HG02798 (cell line): ENCODE measurements around the gene BTBD18.

Source experiments
- ATAC-seq: cut with Tn5 transposase; IDR thresholded peaks from one replicate; pipeline ENCODE4 v1.9.1; 2021; ENCODE audit warnings: mild to moderate bottlenecking; ENCODE audit not compliant: unreplicated experiment, poor library complexity

BTBD18 gene, protein sequence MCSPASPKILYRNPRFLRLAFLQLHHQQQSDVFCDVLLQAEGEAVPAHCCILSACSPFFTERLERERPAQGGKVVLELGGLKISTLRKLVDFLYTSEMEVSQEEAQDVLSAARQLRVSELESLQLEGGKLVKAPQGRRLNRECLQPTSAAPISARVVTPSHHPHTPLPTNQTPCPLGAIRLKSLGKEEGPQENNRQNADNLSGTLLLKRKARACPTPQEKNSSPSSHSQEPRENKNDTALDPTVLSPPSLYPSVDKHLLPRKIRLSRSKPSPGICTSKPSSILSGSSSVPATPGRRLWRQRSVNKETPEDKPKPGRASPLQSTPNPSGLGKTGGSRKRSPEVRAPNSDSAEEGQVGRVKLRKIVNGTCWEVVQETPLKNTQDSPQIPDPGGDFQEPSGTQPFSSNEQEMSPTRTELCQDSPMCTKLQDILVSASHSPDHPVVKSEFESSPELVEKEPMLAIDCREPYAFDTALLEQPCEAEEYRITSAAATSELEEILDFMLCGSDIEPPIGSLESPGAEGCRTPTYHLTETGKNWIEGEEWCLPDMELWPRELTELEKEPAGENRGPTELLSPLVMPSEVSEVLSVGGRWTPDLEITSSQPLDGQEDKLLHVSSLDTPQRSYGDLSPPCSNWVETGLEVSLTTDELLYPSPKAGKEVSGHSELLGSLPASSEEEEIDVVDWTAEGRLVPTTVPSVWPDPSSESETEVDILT

GRCh38 chr11:57751676-57752253 is at the start of gene BTBD18:
TSS of gene BTBD18 (minus strand) at chr11:57751819. CDS start at chr11:57751188, 631 bp downstream.
- peak; percentile 46 for ATAC-seq

DNA sequence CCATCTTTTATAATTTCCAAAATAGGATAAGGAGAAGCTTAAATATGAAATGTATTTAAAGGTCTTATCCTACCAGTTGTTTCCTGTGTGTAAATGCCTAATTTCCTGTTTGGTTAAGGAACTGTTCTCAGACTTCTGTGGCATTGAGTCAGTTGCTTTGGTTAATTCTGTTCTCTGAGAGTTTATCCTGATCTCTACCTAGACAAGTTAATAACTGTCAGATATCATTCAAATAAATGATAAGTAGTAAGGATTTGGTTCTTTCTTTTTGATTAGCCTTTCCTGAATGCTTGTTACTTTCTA is 49.5 kb upstream of the BTBD18 start:
- no peak for ATAC-seq

GRCh38 chr11:57800444-57801182 is 49.0 kb upstream of the BTBD18 start:
- peak; percentile 87 for ATAC-seq

DNA sequence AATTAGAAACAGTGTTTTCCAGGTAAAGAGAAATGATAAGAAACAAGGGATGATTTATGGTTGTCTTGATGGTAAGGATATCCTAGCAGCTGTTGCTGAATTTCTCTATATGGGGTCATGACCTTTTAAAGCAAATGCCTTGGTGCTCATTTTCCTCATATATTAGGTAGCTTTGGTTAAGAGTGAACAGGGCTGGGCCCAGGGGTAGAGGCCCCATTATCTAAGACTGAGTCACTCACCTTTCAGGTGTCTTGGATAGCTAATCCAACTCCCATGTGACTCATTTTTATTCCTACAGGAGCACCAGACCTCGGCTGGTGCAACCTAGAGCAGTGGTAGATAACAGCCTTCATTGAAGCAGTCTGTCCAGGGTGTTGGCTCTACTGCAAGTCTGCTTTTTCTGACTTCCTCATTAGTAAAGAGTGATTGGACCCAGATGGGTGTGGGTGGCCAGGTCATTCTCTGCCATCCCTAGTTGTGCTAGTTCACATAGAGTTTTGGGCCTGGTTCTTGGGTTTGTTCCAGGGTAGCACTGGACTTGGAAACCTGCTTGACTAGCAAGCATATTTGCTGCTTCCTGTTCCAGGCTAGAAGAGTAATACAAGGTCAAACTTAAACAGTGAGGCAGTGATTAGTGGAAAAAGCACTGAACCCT is 47.4 kb upstream of the BTBD18 start:
- ATAC-seq: no peak

GRCh38 chr11:57793351-57794115 is 41.9 kb upstream of the BTBD18 start:
- no peak for ATAC-seq

- ATAC-seq: no peak
Measured at GRCh38 chr11:57792870-57793269, 41.3 kb upstream of the BTBD18 start.

DNA sequence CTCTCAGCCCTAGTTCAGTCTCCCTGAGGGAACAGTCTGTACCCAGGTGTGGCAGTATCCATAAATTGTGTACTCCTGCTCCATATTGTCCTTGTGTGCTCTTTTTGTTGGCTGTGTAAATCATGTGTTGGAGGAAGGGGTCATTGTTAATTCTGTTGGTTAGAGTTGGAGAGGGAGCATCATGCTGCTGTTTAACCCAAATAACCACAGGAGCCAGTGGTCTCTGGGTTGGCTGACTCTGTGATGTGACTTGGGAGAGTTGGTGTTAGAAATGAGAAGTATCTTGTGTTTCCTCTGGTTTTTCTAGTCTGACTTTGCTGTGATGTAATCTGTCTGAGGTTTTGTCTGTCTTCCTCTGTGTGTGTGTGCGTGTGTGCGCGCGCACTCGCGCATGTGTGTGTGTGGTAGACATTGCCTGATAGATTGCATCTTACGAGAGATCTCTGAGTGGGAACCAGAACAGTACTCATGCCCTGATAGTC is 40.5 kb upstream of the BTBD18 start:
- ATAC-seq: peak; percentile 84

DNA sequence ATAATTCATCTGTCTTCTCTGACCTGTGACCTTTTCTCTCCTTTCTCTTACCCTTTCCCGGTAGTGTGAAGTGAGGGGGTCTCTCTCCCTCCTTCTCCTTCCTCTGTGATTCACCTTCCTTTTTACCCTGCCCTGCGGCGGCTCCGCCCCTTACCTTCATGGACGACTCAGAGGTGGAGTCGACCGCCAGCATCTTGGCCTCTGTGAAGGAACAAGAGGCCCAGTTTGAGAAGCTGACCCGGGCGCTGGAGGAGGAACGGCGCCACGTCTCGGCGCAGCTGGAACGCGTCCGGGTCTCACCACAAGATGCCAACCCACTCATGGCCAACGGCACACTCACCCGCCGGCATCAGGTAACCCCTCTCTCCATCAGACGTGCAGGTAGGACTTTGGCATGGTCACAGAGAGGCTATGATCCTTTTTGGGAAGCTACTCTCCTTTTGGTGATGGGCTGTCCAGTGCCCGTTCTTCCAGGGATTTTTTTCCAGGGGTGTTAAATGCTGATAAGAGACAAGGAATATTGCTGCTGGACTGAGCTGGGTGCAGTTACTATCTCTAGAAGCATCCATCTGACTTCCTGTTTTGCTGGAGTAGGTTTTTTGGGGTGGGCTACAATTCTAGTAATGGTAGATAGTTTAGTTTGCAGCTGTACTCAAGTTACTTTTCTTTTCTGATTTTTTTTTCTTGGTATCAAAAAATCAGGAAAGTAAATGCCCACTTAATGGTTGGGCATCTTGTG is 39.9 kb upstream of the BTBD18 start:
- ATAC-seq: no peak

DNA sequence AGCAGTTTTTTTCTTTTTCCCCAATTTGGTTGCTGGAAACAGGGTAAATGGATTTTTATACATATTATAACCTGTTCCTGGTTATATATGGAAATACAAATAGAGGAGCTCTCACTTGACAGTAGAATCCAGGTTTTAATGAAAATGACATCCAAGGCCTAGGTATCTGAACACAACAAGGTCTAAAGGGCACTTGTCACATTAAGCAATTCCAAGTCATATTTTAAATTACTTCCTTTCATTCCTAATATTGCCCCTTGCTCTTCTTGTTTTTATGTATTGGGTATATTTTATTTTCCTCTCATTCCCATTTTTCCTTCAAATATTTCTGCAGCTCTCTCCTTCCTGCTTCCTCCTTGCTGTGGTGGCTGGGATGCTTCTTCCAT is 37.1 kb upstream of the BTBD18 start:
- ATAC-seq: no peak

GRCh38 chr11:57787920-57788702 is 36.5 kb upstream of the BTBD18 start:
- peak; percentile 58 for ATAC-seq

GRCh38 chr11:57787006-57787604 is 35.5 kb upstream of the BTBD18 start:
- ATAC-seq: no peak

DNA sequence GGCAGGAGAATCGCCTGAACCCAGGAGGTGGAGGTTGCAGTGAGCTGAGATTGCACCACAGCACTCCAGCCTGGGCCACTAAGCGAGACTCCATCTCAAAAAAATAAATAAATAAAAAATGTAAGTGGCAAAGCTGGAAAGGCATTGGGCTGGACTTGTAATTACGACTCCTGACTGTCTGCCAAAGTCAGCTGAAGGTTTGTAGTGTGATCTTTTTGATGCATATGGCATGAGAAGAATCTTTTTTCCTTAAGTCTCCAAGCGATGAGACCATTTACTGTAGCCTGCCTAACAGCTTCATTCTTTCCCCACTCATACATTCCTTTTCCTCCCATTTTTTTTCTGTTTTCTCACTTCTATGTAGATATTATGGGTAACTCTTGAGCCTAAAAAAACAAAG is 34.8 kb upstream of the BTBD18 start:
- no peak for ATAC-seq

- no peak for ATAC-seq
Measured at GRCh38 chr11:57785072-57785471, 33.5 kb upstream of the BTBD18 start.

DNA sequence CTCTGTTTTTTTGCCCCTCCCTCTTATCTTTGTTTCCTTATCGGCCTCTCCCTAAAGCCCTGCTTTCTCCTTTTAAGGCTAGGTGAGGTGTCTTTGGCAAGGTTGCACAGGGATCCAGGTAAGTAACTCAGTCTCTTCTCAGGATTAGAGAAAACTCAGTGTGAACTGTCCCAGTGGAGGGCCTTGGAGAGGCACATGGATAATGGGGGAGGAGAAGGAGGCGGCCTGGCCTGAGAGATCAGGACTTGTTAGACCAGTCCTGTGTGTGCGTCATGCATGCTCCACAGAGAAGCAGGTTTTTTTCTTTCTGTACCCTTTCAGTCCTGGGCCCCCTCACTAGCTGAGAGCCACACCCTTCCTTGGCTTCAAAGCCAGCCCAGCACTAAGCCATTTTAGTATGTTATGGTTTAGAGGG is 29.9 kb upstream of the BTBD18 start:
- ATAC-seq: no peak

DNA sequence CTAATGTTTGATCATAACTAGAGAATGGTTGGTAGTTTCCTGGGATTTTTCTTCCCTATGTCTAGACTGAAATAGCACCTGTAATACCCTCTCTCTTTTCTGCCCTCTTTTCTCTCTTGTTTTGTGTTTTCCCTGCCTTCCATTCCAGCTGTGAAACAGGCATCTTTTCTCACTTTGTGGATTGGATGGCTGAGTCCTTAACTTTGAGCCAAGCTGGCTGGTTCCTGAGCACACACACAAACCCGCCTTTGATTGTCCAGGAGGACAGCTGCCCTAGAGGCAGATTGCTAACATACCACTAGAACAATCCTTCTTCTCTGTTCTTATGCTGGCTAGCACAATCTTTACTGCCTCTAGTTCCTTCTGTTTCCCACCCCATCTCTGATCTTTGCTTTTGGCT is 27.7 kb upstream of the BTBD18 start:
- ATAC-seq: no peak

- ATAC-seq: no peak
Measured at GRCh38 chr11:57778318-57779037, 26.9 kb upstream of the BTBD18 start.

DNA sequence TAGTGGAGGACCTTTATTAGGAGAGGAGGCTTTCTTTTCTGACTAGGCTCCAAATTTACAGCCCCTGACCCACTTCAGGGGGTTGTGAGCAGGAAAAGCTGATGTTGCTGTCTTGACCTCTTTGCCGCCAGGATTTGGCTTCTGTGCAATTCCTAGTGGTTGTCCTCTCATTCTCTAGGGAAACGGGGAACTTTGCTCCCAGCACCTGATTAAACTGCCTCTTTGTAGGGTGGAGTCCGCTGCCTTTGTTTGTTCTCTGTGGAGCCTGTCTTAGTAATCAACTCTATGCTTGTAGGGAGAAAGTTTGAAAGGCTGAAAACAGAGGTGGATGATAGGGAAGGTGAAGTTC is 26.3 kb upstream of the BTBD18 start:
- ATAC-seq: no peak
